Thoracic aorta (tissue), 2 donors: ENCODE measurements around the gene IGF2BP3. TPM values are rescaled to one million over a fixed set of nuclear protein-coding genes. Genes with fewer than 3 reads are reported as not detected.

Experiments
- ATAC-seq: fragments of 150-250 bp; one replicate; pipeline ENCODE4 v1.8.0; 2017; ENCODE audit warnings: low read depth; ENCODE audit not compliant: insufficient number of reproducible peaks, low FRiP score
- DNase-seq: peaks from one replicate; pipeline ENCODE4 v3.0.0-alpha.2; 2020; ENCODE audit warnings: low spot score
- H3K27ac ChIP-seq, 2 donors: fragments of 200-600 bp; sonication (generic); 1 replicate in 1 of 2; 2 replicates in 1 of 2; pipeline ENCODE4 v1.5.1; 2016; ENCODE audit warnings: mild to moderate bottlenecking in 2 of 2, moderate library complexity in 2 of 2
- H3K27me3 ChIP-seq: fragments of 200-600 bp; sonication (generic); replicated peaks from 2 replicates; pipeline ENCODE4 v1.6.0; 2016; ENCODE audit warnings: mild to moderate bottlenecking; ENCODE audit not compliant: insufficient read depth
- H3K36me3 ChIP-seq: fragments of 200-600 bp; sonication (generic); one replicate; pipeline ENCODE4 v1.5.1; 2016
- H3K4me1 ChIP-seq, 2 donors: fragments of 200-600 bp; sonication (generic); 1 replicate in 1 of 2; 2 replicates in 1 of 2; pipeline versions ENCODE4 v1.5.1 to v1.6.0; 2016; ENCODE audit warnings: low read depth in 2 of 2, mild to moderate bottlenecking in 1 of 2; ENCODE audit not compliant: control insufficient read depth in 1 of 2
- H3K4me3 ChIP-seq: fragments of 200-600 bp; sonication (generic); 2 replicates; pipeline ENCODE4 v1.5.1; 2016; ENCODE audit warnings: mild to moderate bottlenecking
- H3K9me3 ChIP-seq: fragments of 200-600 bp; sonication (generic); 2 replicates; pipeline ENCODE4 v1.5.1; 2016
- total RNA-seq, 2 donors: library from RNA; depleted of rRNA; stranded (reverse); fragments of >200 nt; gene quantifications; one replicate each; pipeline versions ENCODE4 v1.1.0 to v1.2.3, GENCODE V29; 2016
- TF ChIP-seq, protein P1 (sequence below): fragments of 200-600 bp; sonication (generic); IDR thresholded peaks from one replicate; pipeline ENCODE4 v1.5.1; 2019; ENCODE audit warnings: antibody characterized with exemption

Gene IGF2BP3
- total RNA-seq, 2 donors from 2014 or later = 0.27 to 8.1 TPM

- TF ChIP-seq, protein P1, sequence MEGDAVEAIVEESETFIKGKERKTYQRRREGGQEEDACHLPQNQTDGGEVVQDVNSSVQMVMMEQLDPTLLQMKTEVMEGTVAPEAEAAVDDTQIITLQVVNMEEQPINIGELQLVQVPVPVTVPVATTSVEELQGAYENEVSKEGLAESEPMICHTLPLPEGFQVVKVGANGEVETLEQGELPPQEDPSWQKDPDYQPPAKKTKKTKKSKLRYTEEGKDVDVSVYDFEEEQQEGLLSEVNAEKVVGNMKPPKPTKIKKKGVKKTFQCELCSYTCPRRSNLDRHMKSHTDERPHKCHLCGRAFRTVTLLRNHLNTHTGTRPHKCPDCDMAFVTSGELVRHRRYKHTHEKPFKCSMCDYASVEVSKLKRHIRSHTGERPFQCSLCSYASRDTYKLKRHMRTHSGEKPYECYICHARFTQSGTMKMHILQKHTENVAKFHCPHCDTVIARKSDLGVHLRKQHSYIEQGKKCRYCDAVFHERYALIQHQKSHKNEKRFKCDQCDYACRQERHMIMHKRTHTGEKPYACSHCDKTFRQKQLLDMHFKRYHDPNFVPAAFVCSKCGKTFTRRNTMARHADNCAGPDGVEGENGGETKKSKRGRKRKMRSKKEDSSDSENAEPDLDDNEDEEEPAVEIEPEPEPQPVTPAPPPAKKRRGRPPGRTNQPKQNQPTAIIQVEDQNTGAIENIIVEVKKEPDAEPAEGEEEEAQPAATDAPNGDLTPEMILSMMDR = no peak
- no peak overlapping the region for H3K27ac ChIP-seq
- DNase-seq (no peak), ATAC-seq (no peak)
- no peak overlapping the region for H3K4me3 ChIP-seq
- no peaks in the 10 kb centered on the region for H3K36me3 ChIP-seq
- no peaks in the 10 kb centered on the region for H3K27me3 ChIP-seq
- H3K9me3 ChIP-seq = no peaks in the 10 kb centered on the region
- H3K4me1 ChIP-seq = no peaks in the 10 kb centered on the region
Measured at GRCh38 chr7:23380961-23381360, 89.3 kb downstream of the IGF2BP3 start.

DNA sequence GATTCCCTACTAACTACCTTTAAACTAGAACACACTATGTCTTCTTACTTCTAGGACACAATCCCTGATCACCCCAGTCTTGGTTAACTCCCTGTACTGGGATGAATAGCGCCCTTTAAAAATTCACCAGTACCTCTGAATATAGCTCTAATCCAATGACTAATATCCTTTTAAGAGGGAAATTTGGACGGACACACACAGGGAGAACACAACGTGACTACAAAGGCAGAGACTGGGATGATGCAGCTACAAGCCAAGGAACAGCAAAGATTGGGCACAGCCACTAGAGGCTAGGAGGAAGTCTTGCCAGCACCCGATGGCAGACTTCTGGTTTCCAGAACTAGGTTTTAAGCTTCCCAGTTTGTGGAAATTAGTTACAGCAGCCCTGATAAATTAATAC, 89.7 kb downstream of the IGF2BP3 start:
- no peak for ATAC-seq

DNA sequence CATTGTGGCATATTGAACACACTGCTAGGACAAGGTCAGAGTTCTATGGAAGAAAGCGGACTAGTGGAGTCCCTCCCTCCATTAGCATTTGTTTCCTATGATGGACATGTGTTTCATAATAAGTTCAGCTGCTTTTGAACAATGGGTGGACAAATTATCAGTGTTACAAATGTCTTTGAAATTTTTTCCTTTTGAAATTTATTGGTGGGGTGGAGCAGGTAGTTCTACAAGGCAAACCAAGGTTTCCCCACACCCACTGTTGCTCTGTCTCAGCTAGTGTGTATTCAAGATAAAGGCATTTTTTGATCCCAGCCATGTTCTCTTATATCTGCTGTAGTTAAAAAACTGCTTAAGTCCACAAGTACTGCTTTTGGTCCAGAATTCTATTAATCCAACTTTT, 91.3 kb downstream of the IGF2BP3 start:
- no peak overlapping the region for H3K27ac ChIP-seq
- H3K9me3 ChIP-seq = no peaks in the 10 kb centered on the region
- H3K27me3 ChIP-seq = no peaks in the 10 kb centered on the region
- TF ChIP-seq, protein P1 = no peak
- ATAC-seq (no peak), DNase-seq (no peak)
- no peaks in the 10 kb centered on the region for H3K4me1 ChIP-seq
- no peaks in the 10 kb centered on the region for H3K36me3 ChIP-seq
- H3K4me3 ChIP-seq = no peak overlapping the region

More for the DNA sequence above, 89.7 kb downstream of the IGF2BP3 start:
- Histone ChIP-seq H3K36me3 (no peaks in the 10 kb centered on the region), H3K27ac (no peak overlapping the region), H3K27me3 (no peaks in the 10 kb centered on the region), H3K4me1 (no peaks in the 10 kb centered on the region), H3K4me3 (no peak overlapping the region), H3K9me3 (no peaks in the 10 kb centered on the region)
- DNase-seq = no peak
- TF ChIP-seq, protein P1 = no peak

- no peaks in the 10 kb centered on the region for H3K27me3 ChIP-seq
- DNase-seq (no peak), ATAC-seq (no peak)
- no peaks in the 10 kb centered on the region for H3K4me1 ChIP-seq
- TF ChIP-seq, protein P1 = no peak
- no peaks in the 10 kb centered on the region for H3K9me3 ChIP-seq
- H3K36me3 ChIP-seq = no peaks in the 10 kb centered on the region
- no peak overlapping the region for H3K27ac ChIP-seq
- H3K4me3 ChIP-seq = no peak overlapping the region
Measured at GRCh38 chr7:23377134-23377533, 93.2 kb downstream of the IGF2BP3 start.

DNA sequence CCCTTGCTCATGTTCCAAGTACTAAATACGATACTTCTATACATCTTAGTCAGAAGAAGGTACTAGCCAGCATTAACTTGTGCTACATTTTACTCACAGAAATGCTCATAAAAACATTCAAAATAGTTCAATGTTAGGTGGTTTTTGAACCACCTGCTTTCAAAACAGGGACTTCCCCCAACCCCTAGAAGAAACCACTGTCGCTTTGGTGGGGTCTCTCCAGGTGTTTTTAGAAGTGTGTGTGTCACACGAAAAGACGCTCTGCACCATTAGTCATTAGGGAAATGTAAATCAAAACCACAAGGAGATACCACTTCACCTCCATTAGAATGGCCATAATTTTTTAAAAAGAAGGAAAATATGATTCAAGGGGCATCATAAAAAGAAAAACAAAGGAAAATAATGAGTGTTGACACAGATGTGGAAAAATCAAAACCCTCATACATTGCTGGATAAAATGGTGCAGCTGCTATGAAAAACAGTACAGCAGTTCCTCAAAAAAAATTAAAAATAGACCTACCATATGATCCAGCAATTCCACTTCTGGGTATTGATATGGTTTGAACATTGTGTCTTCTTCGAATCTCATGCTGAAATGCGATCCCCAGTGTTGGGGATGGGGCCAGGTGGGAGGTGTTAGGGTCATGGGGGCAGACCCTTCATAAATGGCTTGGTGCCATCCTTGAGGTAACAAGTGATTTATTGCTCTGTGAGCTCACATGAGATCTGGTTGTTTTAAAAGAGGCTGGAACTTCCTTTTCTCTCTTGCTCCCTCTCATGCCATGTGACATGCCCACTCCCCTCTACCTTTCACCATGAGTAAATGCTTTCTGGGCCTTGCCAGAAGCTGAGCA, 96.9 kb downstream of the IGF2BP3 start:
- no peak for DNase-seq
- H3K27me3 ChIP-seq = no peaks in the 10 kb centered on the region
- H3K27ac ChIP-seq = no peak overlapping the region
- no peaks in the 10 kb centered on the region for H3K4me1 ChIP-seq
- H3K4me3 ChIP-seq = no peak overlapping the region
- no peaks in the 10 kb centered on the region for H3K36me3 ChIP-seq
- no peaks in the 10 kb centered on the region for H3K9me3 ChIP-seq
- TF ChIP-seq, protein P1 = no peak
- ATAC-seq = no peak
